Measurements from ENCODE around the gene CAPZB. TPM values are rescaled to one million over a fixed set of nuclear protein-coding genes. Genes with fewer than 3 reads are reported as not detected.

The CAPZB gene
- total and polyA plus RNA-seq, 2 donors: 136 to 255 TPM

DNA sequence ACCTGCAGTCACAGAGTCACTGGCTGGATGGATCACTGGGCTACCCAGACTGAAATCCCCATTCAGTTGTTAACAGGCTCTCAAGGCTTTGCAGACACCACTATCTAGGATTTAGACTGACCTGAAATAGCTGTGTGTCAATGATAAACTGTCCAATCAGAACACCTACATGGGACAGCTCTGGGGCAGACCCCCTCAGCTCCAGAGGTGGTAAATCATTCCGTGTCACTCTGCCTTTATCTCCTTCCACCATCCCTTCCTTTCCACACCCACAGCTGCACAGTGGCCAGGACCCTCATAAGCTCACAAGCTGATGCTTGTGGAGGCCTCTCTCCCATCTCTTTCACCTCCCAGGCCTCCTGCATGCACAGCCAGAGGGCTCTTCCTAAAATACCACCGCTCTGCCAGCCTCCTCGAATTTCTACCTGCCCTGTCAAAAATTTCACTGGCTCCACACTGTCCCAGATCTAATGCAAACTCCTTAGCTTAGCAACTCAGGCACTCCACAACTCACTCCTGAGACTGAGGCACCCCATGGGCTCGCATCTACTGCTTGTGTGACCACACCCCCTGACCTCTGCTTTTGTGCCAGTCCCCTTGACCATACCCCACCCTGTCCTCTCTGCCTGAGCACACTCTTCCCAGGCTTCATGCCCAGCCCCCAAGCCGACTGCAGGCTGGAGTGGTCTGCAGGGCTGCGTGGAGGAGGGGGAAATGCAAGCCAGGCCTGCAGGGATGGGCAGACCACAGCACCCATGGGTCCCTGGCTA lies 5.8 kb downstream of the CAPZB start:
- H3K4me3 ChIP-seq (ENCODE audit: low read length in 2 of 2): no peak overlapping the region
- 64% methylated on average over 6 of the region's 6 CpGs for WGBS
- DNase-seq (ENCODE audit: low read depth in 6 of 9, low spot score in 9 of 9): no peak
- H3K27me3 ChIP-seq (ENCODE audit: control insufficient read depth in 2 of 2, insufficient read depth in 1 of 2, low read length in 1 of 2): no peaks in the 10 kb centered on the region
- no peaks in the 10 kb centered on the region for H3K9me3 ChIP-seq (ENCODE audit: control insufficient read depth in 2 of 2, insufficient read depth in 1 of 2, low read length in 1 of 2)
- peaks cover 33 to 52% of the 10 kb centered on the region in 2 donors for H3K36me3 ChIP-seq (ENCODE audit: control insufficient read depth in 2 of 2, insufficient read depth in 2 of 2, low read length in 1 of 2)
- peak overlapping the region in 1 of 2 donors; percentile 21 for H3K27ac ChIP-seq (ENCODE audit: low read depth in 1 of 2, low read length in 1 of 2)
- H3K4me1 ChIP-seq (ENCODE audit: control insufficient read depth in 2 of 2, insufficient read depth in 2 of 2, low read length in 2 of 2): peaks cover 50 to 89% of the 10 kb centered on the region in 2 donors

DNA sequence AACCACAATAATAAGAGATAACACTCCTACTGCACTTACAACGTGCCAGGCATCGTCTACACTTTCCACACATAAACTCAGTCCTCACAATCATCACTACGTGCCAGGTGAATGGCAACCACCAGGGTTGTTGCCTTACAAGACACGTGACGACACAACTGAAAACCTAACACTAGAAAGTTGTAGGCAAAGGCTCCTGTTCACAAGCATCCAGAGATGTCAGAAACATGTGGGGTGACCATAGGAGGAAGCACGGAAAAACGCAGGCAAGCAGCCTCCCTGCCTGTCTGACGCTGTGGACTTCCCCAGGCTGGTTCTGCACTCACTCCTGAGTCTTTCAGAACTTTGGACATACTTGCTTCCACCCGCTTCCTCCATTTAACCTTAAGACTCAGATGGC lies 7.0 kb downstream of the CAPZB start:
- H3K4me3 ChIP-seq (ENCODE audit: low read length in 2 of 2): no peak overlapping the region
- H3K27ac ChIP-seq (ENCODE audit: low read depth in 1 of 2, low read length in 1 of 2): peak overlapping the region; percentile 35 to 76
- peaks cover 25 to 49% of the 10 kb centered on the region in 2 donors for H3K36me3 ChIP-seq (ENCODE audit: control insufficient read depth in 2 of 2, insufficient read depth in 2 of 2, low read length in 1 of 2)
- peaks cover 40 to 78% of the 10 kb centered on the region in 2 donors for H3K4me1 ChIP-seq (ENCODE audit: control insufficient read depth in 2 of 2, insufficient read depth in 2 of 2, low read length in 2 of 2)
- H3K27me3 ChIP-seq (ENCODE audit: control insufficient read depth in 2 of 2, insufficient read depth in 1 of 2, low read length in 1 of 2): no peaks in the 10 kb centered on the region
- DNase-seq (ENCODE audit: low read depth in 6 of 9, low spot score in 9 of 9): no peak
- H3K9me3 ChIP-seq (ENCODE audit: control insufficient read depth in 2 of 2, insufficient read depth in 1 of 2, low read length in 1 of 2): no peaks in the 10 kb centered on the region
- WGBS: 62% methylated on average over 9 of the region's 9 CpGs

DNA sequence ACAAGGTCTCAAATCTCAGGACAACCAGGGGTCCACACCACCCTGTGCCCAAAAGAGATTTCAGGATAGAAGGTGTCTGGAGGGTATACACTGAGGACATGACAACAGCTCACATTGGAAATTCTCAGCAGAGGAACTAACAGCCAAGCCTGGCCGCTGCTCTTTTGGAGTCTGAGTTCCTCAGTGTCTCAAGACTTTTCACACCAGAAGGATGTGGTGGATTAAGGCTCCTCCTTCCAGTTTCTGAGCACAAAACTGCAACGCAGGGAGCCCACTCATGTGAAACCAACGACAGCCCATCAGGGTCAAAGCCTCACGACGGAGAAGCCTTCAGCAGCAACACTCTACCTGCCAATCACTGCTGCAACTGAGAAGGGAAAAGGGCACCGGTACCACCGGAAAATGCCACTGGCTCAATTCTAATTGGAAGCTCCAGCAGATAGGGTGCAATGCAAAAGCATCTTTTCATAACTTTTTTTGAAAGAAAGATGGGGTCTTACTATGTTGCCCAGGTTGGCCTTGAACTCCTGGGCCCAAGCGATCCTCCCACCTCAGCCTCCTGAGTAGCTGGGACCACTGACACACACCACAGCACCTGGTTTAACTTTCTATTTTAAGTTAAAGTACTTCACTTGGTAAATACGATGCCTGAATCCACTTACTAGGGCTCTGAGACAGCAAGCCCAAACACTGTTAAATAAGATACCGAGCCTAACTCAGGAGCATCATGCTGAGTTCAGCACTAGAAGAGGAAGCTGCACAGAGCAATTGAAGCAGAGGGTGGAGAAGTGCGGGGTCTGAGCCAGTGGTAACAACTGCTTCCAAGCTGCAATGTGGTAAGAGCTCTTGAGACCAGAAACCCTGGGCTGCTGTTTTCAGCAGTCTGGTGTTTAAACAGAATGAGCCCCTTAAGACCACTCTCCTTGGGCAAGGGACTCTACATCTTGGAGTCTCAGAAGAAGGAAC lies 7.8 kb downstream of the CAPZB start:
- 18% methylated on average over 11 of the region's 11 CpGs for WGBS
- Histone ChIP-seq H3K27me3 (ENCODE audit: control insufficient read depth in 2 of 2, insufficient read depth in 1 of 2, low read length in 1 of 2) (no peaks in the 10 kb centered on the region), H3K9me3 (ENCODE audit: control insufficient read depth in 2 of 2, insufficient read depth in 1 of 2, low read length in 1 of 2) (no peaks in the 10 kb centered on the region), H3K27ac (ENCODE audit: low read depth in 1 of 2, low read length in 1 of 2) (peak overlapping the region; percentile 11 to 76), H3K4me3 (ENCODE audit: low read length in 2 of 2) (no peak overlapping the region), H3K36me3 (ENCODE audit: control insufficient read depth in 2 of 2, insufficient read depth in 2 of 2, low read length in 1 of 2) (peaks cover 25 to 44% of the 10 kb centered on the region in 2 donors), H3K4me1 (ENCODE audit: control insufficient read depth in 2 of 2, insufficient read depth in 2 of 2, low read length in 2 of 2) (peaks cover 34 to 71% of the 10 kb centered on the region in 2 donors)
- DNase-seq (ENCODE audit: low read depth in 6 of 9, low spot score in 9 of 9): peak in 2 of 9 donors; percentile 42 to 64

DNA sequence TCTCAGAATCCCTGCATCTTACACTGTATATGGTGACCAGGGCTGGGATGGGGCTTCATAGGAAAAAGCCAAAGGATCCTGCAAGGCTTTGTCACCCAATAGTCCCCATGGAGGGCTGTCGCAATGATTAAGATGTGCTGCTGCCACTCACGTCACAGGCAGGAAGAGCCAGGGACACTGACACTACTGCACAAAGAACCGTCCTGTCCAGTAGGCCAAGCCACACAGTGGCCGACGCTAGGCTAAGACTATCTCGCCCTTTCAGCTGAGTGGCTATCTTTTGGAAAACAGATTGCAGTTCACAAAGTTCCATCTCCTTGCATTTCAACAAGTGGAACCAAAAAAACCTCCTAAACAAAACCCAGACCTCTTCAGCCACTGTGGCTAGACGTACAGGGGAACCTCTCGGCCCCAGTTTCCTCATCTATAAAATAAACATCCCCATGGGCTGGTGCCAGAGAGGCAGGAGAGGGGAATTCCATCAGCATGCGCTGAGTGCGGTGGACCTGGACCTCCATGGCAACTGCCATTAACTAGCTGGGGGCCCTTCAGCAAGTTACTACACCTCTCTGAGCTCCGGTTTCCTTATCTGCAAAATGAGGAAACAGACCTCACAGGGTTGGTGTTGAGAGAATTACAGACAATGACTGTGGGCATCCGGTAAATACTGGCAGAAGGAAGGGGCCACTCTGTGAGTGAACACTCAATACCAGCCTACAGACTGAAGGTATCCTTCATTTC lies 8.7 kb downstream of the CAPZB start:
- WGBS: 65% methylated on average over 12 of the region's 12 CpGs
- Histone ChIP-seq H3K36me3 (ENCODE audit: control insufficient read depth in 2 of 2, insufficient read depth in 2 of 2, low read length in 1 of 2) (peaks cover 27 to 50% of the 10 kb centered on the region in 2 donors), H3K9me3 (ENCODE audit: control insufficient read depth in 2 of 2, insufficient read depth in 1 of 2, low read length in 1 of 2) (no peaks in the 10 kb centered on the region), H3K27ac (ENCODE audit: low read depth in 1 of 2, low read length in 1 of 2) (peak overlapping the region; percentile 11 to 76), H3K4me3 (ENCODE audit: low read length in 2 of 2) (no peak overlapping the region), H3K4me1 (ENCODE audit: control insufficient read depth in 2 of 2, insufficient read depth in 2 of 2, low read length in 2 of 2) (peaks cover 27 to 66% of the 10 kb centered on the region in 2 donors), H3K27me3 (ENCODE audit: control insufficient read depth in 2 of 2, insufficient read depth in 1 of 2, low read length in 1 of 2) (no peaks in the 10 kb centered on the region)
- no peak for DNase-seq (ENCODE audit: low read depth in 6 of 9, low spot score in 9 of 9)

DNA sequence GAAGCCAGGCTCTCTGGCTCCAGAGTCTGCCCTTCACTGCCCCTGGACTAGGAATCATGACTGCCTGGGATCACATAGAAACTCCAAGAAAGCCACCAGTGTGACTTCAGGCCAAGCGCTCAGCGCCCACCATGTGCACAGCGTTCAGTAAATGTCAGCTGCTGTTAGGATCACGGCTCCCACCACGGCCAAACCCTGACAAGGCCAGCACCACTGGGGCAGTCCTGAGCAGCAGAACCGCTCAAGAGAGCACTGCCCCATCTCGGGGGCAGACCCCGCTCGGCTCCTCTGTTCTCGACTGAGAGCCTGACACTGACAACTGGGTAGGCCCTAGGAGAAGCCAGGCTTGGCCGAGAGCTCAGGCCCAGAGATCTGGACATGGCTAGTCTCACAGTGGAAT lies 10.0 kb downstream of the CAPZB start:
- 99% methylated on average over 11 of the region's 11 CpGs for WGBS
- Histone ChIP-seq H3K4me1 (ENCODE audit: control insufficient read depth in 2 of 2, insufficient read depth in 2 of 2, low read length in 2 of 2) (peaks cover 23 to 55% of the 10 kb centered on the region in 2 donors), H3K9me3 (ENCODE audit: control insufficient read depth in 2 of 2, insufficient read depth in 1 of 2, low read length in 1 of 2) (no peaks in the 10 kb centered on the region), H3K27me3 (ENCODE audit: control insufficient read depth in 2 of 2, insufficient read depth in 1 of 2, low read length in 1 of 2) (no peaks in the 10 kb centered on the region), H3K4me3 (ENCODE audit: low read length in 2 of 2) (no peak overlapping the region), H3K27ac (ENCODE audit: low read depth in 1 of 2, low read length in 1 of 2) (no peak overlapping the region), H3K36me3 (ENCODE audit: control insufficient read depth in 2 of 2, insufficient read depth in 2 of 2, low read length in 1 of 2) (peaks cover 20 to 41% of the 10 kb centered on the region in 2 donors)
- DNase-seq (ENCODE audit: low read depth in 6 of 9, low spot score in 9 of 9): no peak

DNA sequence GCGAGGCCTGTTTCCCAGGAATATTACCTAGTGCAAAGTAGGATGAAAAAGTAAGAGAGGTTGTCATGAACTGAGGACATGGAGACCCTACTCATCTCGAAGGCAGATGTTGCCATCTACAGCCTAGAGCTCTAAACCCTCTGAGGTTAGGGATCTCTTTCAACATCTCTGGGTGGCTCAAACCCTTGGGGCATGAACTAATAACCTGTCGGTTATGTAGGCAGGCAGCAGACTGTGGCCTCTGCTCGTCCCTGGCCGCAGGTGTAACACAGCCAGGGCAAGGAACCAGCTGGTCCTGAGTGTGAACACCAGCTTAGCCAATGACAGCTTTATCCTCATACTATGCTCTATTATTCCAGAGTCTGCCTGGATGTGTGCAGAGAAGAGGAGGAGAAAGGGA lies 13.2 kb downstream of the CAPZB start:
- H3K4me3 ChIP-seq (ENCODE audit: low read length in 2 of 2): no peak overlapping the region
- H3K27me3 ChIP-seq (ENCODE audit: control insufficient read depth in 2 of 2, insufficient read depth in 1 of 2, low read length in 1 of 2): no peaks in the 10 kb centered on the region
- H3K9me3 ChIP-seq (ENCODE audit: control insufficient read depth in 2 of 2, insufficient read depth in 1 of 2, low read length in 1 of 2): no peaks in the 10 kb centered on the region
- 80% methylated on average over 5 of the region's 5 CpGs for WGBS
- DNase-seq (ENCODE audit: low read depth in 6 of 9, low spot score in 9 of 9): no peak
- H3K27ac ChIP-seq (ENCODE audit: low read depth in 1 of 2, low read length in 1 of 2): no peak overlapping the region
- peaks cover 13 to 50% of the 10 kb centered on the region in 2 donors for H3K4me1 ChIP-seq (ENCODE audit: control insufficient read depth in 2 of 2, insufficient read depth in 2 of 2, low read length in 2 of 2)
- H3K36me3 ChIP-seq (ENCODE audit: control insufficient read depth in 2 of 2, insufficient read depth in 2 of 2, low read length in 1 of 2): peaks cover 12 to 34% of the 10 kb centered on the region in 2 donors

DNA sequence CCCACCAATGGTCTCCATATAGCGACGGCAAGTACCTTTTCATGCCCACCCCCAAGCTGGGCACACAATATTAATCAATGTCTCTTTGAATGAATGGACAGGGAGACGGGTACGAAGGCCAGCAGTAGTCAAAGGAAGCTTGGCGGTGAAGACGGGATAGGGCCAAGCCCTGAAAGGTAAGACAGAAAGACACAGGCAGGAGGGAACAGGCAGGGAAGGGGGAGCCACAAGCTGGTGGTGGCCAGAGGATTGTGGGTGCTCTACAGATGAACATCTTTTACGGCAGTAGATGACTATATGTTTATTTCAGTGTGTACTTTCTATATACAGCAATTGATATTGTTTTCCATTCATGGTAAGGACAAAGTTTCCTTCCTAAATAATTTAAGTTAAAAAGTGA lies 16.3 kb downstream of the CAPZB start:
- Histone ChIP-seq H3K36me3 (ENCODE audit: control insufficient read depth in 2 of 2, insufficient read depth in 2 of 2, low read length in 1 of 2) (peaks cover 12 to 22% of the 10 kb centered on the region in 2 donors), H3K27me3 (ENCODE audit: control insufficient read depth in 2 of 2, insufficient read depth in 1 of 2, low read length in 1 of 2) (no peaks in the 10 kb centered on the region), H3K4me1 (ENCODE audit: control insufficient read depth in 2 of 2, insufficient read depth in 2 of 2, low read length in 2 of 2) (peaks cover 11 to 50% of the 10 kb centered on the region in 2 donors), H3K27ac (ENCODE audit: low read depth in 1 of 2, low read length in 1 of 2) (peak overlapping the region in 1 of 2 donors; percentile 68), H3K4me3 (ENCODE audit: low read length in 2 of 2) (no peak overlapping the region), H3K9me3 (ENCODE audit: control insufficient read depth in 2 of 2, insufficient read depth in 1 of 2, low read length in 1 of 2) (no peaks in the 10 kb centered on the region)
- no peak for DNase-seq (ENCODE audit: low read depth in 6 of 9, low spot score in 9 of 9)
- 93% methylated on average over 7 of the region's 7 CpGs for WGBS

DNA sequence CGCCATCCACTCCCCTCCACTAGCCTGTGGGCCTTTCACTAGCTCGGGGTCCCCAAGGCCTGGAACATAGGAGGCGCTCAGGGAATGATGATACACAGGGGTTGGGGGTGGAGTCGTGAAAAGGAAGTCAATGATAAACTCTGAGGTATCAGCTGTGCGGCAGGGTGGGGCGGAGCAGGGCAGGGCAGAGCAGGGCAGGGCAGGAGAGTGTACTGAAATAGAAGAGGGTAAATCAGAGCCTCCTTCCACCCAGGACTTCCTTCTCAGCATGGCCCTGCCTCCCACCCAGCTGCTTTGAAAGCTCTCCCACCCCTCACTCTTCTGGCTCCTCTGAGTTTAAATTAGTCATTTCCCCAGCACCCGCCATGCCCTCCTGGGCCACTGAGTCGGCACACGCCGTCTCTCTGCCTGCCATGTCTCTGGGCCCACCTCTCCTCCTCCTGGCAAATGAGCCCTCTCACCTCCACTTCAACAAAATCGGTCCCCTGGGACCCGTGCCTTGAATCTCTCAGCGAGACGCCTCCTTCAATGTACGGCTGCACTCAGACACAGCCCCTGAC lies 16.9 kb downstream of the CAPZB start:
- Histone ChIP-seq H3K36me3 (ENCODE audit: control insufficient read depth in 2 of 2, insufficient read depth in 2 of 2, low read length in 1 of 2) (peaks cover 12 to 22% of the 10 kb centered on the region in 2 donors), H3K4me1 (ENCODE audit: control insufficient read depth in 2 of 2, insufficient read depth in 2 of 2, low read length in 2 of 2) (peaks cover 14 to 53% of the 10 kb centered on the region in 2 donors), H3K27ac (ENCODE audit: low read depth in 1 of 2, low read length in 1 of 2) (peak overlapping the region; percentile 14 to 68), H3K9me3 (ENCODE audit: control insufficient read depth in 2 of 2, insufficient read depth in 1 of 2, low read length in 1 of 2) (no peaks in the 10 kb centered on the region), H3K4me3 (ENCODE audit: low read length in 2 of 2) (no peak overlapping the region), H3K27me3 (ENCODE audit: control insufficient read depth in 2 of 2, insufficient read depth in 1 of 2, low read length in 1 of 2) (no peaks in the 10 kb centered on the region)
- WGBS: 64% methylated on average over 15 of the region's 15 CpGs
- DNase-seq (ENCODE audit: low read depth in 6 of 9, low spot score in 9 of 9): peak in 2 of 9 donors; percentile 40 to 56
